ENCODE data around the gene TXNDC17. TPM values are rescaled to one million over a fixed set of nuclear protein-coding genes. Genes with fewer than 3 reads are reported as not detected.
"Not testable (repeated sequence)": the region's sequence is repeated elsewhere in the genome, so short reads cannot be mapped to it uniquely, and the experiment has no call there.

The TXNDC17 gene
- total RNA-seq, 4 donors from 2014 or later, result 58.5 to 109 (median 74.2) TPM

DNA sequence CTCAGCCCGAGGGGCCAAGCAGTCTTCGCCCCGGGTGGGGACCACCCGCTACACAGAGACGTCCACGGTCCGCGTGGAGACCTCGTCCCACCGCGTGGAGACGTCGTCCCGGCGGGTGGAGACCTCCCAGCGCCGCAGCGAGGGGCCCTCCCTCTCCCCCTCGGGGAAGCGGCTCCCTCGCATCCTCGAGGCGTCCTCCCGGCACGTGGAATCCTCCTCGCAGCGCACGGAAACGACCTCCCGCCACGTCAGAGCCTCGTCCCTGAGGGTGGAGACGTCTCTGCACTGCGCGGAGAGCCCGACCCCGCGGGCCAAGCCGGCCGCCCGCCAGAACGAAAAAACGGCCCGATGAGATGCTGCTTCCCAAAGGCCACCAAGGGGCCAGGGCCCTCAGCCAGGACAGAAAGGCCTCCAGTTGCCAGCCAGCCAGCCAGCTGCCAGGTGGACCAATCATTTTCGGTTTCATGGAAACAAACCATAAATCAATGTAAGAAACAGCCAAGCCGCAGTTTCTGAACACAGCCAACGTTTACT is 11.1 kb downstream of the TXNDC17 start:
- H3K27me3 ChIP-seq, result peaks cover 0 to 29% (median 5%) of the 10 kb centered on the region in 4 donors
- intact Hi-C loops (cut with DNase I), result no loop called here
- no peak for DNase-seq (ENCODE audit: extremely low spot score)
- 3% methylated on average over 24 of the region's 47 CpGs for WGBS
- peak in 1 of 2 donors; percentile 56 for TF ChIP-seq POLR2AphosphoS5 (IDR thresholded peaks at IDR 0.05)
- TF ChIP-seq EP300 (IDR thresholded peaks at IDR 0.05), result no peak
- TF ChIP-seq, protein P1, sequence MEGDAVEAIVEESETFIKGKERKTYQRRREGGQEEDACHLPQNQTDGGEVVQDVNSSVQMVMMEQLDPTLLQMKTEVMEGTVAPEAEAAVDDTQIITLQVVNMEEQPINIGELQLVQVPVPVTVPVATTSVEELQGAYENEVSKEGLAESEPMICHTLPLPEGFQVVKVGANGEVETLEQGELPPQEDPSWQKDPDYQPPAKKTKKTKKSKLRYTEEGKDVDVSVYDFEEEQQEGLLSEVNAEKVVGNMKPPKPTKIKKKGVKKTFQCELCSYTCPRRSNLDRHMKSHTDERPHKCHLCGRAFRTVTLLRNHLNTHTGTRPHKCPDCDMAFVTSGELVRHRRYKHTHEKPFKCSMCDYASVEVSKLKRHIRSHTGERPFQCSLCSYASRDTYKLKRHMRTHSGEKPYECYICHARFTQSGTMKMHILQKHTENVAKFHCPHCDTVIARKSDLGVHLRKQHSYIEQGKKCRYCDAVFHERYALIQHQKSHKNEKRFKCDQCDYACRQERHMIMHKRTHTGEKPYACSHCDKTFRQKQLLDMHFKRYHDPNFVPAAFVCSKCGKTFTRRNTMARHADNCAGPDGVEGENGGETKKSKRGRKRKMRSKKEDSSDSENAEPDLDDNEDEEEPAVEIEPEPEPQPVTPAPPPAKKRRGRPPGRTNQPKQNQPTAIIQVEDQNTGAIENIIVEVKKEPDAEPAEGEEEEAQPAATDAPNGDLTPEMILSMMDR (IDR thresholded peaks at IDR 0.05), result no peak
- no peak for TF ChIP-seq POLR2A (IDR thresholded peaks at IDR 0.05; ENCODE audit: low read depth)
- peaks cover 3 to 28% (median 16%) of the 10 kb centered on the region in 4 donors for H3K36me3 ChIP-seq
- peaks cover 23 to 54% (median 43%) of the 10 kb centered on the region in 4 donors for H3K4me1 ChIP-seq
- H3K4me3 ChIP-seq, result peak overlapping the region; percentile 67 to 83 (median 76)
- peak overlapping the region; percentile 82 to 95 (median 90) for H3K27ac ChIP-seq (replicated peaks in 1 of 4)
- H3K9me3 ChIP-seq, result peaks cover 0 to 7% (median 0%) of the 10 kb centered on the region in 4 donors

DNA sequence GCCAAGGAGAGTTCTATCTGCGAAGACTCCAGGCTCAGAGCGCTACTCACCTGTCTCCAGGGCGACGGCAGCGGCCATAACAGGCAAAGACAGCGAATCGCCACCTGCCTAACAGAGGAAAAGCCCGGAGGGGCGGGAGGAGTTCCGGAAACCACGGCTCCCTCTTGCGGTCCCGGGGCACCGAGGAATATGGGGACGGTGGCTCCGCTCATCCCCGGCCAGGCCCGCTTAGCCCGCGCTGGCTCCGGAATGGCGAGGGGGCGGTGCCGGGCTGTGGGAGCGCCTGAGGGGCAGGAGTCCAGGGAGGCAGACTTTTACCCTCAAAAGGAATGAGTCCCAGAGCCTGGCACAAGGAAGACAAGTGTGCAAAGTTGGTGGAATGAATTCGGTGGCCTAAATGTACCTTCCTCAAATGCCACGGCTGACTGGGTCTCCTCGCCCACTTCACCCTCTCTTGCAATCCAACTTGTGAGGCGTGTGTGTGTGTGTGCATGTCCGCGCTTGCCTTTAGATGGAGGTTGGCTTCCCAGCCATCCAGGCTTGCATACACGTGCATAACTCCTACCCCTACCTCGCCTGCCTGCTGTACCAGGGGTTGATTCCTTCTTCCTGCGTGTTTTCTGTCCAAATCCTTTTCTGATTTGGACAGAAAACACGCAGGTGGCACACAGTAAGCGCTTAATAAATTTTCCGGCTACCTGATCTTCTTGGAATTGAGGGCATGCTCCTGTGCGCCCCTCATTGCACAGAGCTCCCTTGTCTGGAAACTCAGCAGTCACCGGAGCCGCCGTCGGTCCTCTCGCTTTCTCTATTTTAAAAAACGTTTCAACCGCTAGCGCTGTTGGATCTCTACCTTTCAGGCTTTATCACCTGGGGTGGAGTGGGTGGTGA is 14.2 kb downstream of the TXNDC17 start:
- 47% methylated on average over 37 of the region's 46 CpGs for WGBS
- TF ChIP-seq, protein P1 (IDR thresholded peaks at IDR 0.05), result peak in 1 of 3 experiments; percentile 15
- no peak for TF ChIP-seq POLR2AphosphoS5 (IDR thresholded peaks at IDR 0.05)
- H3K27me3 ChIP-seq, result peaks cover 0 to 57% (median 5%) of the 10 kb centered on the region in 4 donors

DNA sequence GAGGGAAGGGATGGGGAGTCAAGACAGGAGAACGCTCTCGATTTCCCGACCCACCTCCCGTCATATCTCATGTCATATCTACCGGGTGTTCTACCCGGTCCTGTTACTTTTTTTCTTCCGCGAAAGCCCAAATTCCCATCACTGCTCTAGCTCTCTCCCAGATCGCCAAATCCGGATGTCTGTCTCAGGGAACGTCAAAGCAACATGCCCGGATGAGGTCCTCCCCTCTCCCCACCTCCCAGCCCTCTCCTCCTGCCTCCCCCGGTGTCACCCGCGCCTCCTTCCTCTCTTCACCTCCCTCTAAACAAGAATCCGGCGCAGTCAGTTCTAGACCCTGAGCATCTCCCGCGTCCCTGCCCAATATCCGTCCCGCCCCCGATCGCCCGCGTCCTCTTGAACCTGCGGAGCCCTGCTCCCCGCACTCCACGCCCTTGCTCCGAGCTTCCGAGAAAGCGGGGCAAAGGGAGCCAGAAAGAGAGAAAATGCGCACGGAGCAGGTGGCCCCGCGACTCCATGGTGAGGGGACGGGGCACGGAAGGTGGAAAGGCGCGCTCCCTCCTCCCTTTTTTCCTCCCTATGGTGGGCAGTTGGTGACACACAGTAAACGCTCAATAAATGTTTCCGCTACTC is 15.0 kb downstream of the TXNDC17 start:
- Histone ChIP-seq H3K4me3 (peak overlapping the region in 1 of 4 donors; percentile 20), H3K27me3 (peaks cover 0 to 64% (median 5%) of the 10 kb centered on the region in 4 donors), H3K4me1 (peaks cover 8 to 39% (median 25%) of the 10 kb centered on the region in 4 donors)
- H3K9me3 ChIP-seq; H3K36me3 ChIP-seq; H3K27ac ChIP-seq (replicated peaks in 1 of 4); DNase-seq (ENCODE audit: extremely low spot score); intact Hi-C loops (cut with DNase I): not testable (repeated sequence)
- 12% methylated on average over 8 of the region's 41 CpGs for WGBS

More for the DNA sequence above, 14.2 kb downstream of the TXNDC17 start:
- peaks cover 14 to 45% (median 33%) of the 10 kb centered on the region in 4 donors for H3K4me1 ChIP-seq
- DNase-seq (ENCODE audit: extremely low spot score), result no peak
- H3K36me3 ChIP-seq, result no peaks in the 10 kb centered on the region
- intact Hi-C loops (cut with DNase I), result no loop called here
- peaks cover 0 to 7% (median 0%) of the 10 kb centered on the region in 4 donors for H3K9me3 ChIP-seq
- no peak overlapping the region for H3K27ac ChIP-seq (replicated peaks in 1 of 4)
- H3K4me3 ChIP-seq, result peak overlapping the region in 1 of 4 donors; percentile 16

DNA sequence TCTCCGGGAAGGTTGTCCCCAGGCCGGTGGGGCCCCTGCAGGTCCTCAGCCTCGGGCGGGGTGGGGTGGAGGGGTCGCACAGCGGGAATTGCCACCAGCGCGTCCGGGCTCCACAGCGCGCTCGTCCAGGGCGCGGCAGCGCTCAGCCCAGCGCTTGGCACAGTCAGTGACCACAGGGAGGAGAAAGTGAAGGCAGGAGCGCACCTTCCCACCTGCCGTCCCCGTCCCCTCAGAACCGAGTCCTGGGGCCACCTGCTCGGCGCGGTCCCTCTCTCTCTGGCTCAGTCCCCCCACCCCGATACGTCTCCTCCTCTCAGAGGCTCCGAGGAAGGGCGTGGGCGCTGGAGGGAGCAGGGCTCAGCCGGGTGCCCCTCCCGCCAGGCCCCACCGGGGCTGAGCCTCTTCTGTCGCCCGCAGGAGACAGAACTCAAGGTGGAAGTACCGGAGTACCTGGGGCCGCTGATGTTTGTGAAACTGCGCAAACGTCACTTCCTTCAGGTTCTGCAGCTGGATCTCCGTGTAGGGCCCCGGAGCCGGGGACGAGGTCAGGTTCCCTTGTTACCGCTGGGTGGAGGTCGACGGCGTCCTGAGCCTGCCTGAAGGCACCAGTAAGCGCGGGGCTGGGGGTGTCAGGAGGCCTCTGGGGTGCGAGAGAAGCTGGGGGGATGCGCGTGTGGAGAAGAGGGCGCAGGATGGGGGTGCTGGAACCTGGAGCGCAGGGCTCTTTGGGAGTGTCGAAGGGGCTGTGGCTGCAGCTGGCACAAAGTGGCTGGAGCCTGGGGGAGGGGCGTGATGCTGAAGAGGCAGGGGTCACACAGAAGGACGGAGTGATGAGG is 16.2 kb downstream of the TXNDC17 start:
- H3K27ac ChIP-seq (replicated peaks in 1 of 4); H3K9me3 ChIP-seq; DNase-seq (ENCODE audit: extremely low spot score); H3K36me3 ChIP-seq; intact Hi-C loops (cut with DNase I): not testable (repeated sequence)
- peak overlapping the region in 2 of 4 donors; percentile 7 to 34 for H3K4me3 ChIP-seq
- peaks cover 6 to 34% (median 20%) of the 10 kb centered on the region in 4 donors for H3K4me1 ChIP-seq
- WGBS, result 11% methylated on average over 28 of the region's 55 CpGs
- H3K27me3 ChIP-seq, result peaks cover 0 to 67% (median 5%) of the 10 kb centered on the region in 4 donors

DNA sequence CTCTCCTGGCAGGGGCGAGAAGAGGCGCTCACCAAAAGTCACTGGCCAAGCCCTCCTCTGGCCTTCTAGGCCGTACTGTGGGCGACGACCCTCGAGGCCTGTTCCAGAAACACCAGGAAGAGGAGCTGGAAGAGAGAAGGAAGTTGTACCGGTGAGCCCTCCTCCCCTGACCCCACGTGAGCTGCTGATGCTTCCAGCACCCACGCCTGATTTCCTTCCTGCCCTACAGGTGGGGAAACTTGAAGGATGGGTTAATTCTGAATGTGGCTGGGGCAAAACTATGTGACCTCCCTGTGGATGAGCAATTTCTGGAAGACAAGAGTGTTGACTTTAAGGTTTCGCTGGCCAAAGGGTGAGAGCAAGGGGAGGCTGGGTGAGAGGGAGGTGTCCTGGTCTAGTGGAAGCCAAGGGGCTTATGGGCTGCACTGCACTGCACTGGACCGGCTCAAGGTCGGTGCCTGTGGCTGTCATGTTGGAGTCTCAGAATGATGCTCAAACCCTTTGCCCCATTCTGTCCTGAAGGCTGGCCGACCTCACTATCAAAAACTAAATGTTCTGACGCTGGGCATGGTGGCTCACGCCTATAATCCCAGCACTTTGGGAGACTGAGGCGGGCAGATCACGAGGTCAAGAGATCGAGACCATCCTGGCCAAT is 16.9 kb downstream of the TXNDC17 start:
- Histone ChIP-seq H3K36me3 (no peaks in the 10 kb centered on the region), H3K27ac (replicated peaks in 1 of 4) (no peak overlapping the region), H3K27me3 (peaks cover 0 to 73% (median 5%) of the 10 kb centered on the region in 4 donors), H3K4me3 (no peak overlapping the region), H3K4me1 (peaks cover 0 to 26% (median 12%) of the 10 kb centered on the region in 4 donors), H3K9me3 (peaks cover 0 to 7% (median 0%) of the 10 kb centered on the region in 4 donors)
- intact Hi-C loops (cut with DNase I), result no loop called here
- 72% methylated on average over 17 of the region's 18 CpGs for WGBS
- TF ChIP-seq, protein P1 (IDR thresholded peaks at IDR 0.05), result no peak
- TF ChIP-seq POLR2AphosphoS5 (IDR thresholded peaks at IDR 0.05), result no peak
- TF ChIP-seq POLR2A (IDR thresholded peaks at IDR 0.05; ENCODE audit: low read depth), result no peak
- TF ChIP-seq EP300 (IDR thresholded peaks at IDR 0.05), result no peak
- no peak for DNase-seq (ENCODE audit: extremely low spot score)

DNA sequence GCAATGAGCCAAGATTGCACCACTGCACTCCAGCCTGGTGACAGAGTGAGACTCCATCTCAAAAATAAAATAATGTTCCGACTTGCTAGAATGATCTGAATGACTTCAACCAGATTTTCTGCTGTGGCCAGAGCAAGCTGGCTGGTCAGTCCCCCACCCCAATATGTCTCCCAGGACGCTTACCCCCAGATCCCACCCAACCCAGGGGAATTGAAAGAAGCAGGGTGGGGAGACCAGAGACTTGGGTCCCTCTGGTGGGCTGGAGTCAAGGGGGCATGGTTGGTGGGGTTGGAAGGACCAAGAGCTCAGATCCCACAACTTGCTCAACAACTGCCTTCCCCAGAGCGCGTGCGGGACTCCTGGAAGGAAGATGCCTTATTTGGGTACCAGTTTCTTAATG is 17.6 kb downstream of the TXNDC17 start:
- H3K4me3 ChIP-seq; H3K36me3 ChIP-seq; intact Hi-C loops (cut with DNase I); H3K9me3 ChIP-seq; DNase-seq (ENCODE audit: extremely low spot score); H3K27ac ChIP-seq (replicated peaks in 1 of 4): not testable (repeated sequence)
- peaks cover 0 to 77% (median 5%) of the 10 kb centered on the region in 4 donors for H3K27me3 ChIP-seq
- WGBS, result 100% methylated on average over 2 of the region's 5 CpGs
- H3K4me1 ChIP-seq, result peaks cover 0 to 21% (median 10%) of the 10 kb centered on the region in 4 donors
